ENCODE results near the gene MAML2. TPM values are rescaled to one million over a fixed set of nuclear protein-coding genes. Genes with fewer than 3 reads are reported as not detected.

MAML2 gene
- total and polyA plus RNA-seq, 4 donors = 0.56 to 2.1 (median 1.4) TPM

DNA sequence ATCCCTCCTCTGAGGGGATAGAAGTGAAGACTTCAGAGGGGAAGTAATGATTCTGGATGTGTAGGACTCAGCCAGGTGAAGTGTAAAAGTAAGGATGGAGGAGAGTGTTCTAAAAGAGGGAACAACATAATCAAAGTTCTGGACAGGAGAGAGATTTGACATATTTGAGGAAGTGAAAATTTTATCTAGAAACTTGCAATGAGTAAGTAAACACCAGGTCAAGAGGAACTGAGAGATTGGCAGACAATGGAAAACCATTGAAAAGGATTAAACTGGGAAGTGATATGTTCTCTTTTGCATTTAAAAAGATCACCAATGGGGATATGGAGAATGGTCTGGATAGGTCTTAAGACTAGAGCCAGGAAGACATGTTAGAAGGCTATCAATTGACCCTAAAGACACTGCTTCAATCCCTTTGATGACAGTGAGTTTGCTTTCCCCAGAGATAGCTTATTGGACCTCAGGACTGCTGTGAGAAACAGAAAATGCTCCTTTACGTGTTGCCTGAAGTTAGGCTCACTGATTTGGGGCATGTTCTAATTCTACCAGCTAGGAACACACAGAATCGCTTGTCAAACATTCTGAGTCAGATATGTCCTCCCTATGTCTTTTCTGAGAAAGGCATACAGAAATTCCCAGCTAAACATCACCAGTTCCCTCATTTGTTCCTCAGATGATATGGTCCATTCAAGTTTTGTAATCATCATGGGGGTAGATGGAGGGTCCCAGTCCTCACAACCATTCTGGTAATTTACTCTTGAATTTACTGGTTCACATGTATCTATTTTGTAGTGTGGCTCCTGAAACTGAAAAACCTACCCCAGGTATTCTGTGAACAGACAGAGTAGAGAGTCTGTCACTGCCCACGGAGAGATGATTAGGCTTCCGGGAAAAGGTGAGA is 144.9 kb downstream of the MAML2 start:
- Histone ChIP-seq H3K27ac (ENCODE audit: low read depth in 1 of 2, low read length in 2 of 2) (no peak overlapping the region), H3K4me3 (ENCODE audit: low read depth in 1 of 3, low read length in 3 of 3) (no peak overlapping the region), H3K27me3 (ENCODE audit: control insufficient read depth in 4 of 4, insufficient read depth in 4 of 4, low read length in 3 of 4) (peaks cover 0 to 2% (median 0%) of the 10 kb centered on the region in 4 donors), H3K36me3 (ENCODE audit: control insufficient read depth in 4 of 4, insufficient read depth in 3 of 4, low read depth in 1 of 4, low read length in 3 of 4) (no peaks in the 10 kb centered on the region), H3K4me1 (ENCODE audit: control insufficient read depth in 4 of 4, insufficient read depth in 4 of 4, low read length in 3 of 4) (peaks cover 0 to 4% (median 1%) of the 10 kb centered on the region in 4 donors), H3K9me3 (ENCODE audit: control insufficient read depth in 4 of 4, low read length in 3 of 4) (no peaks in the 10 kb centered on the region), H3K9ac (ENCODE audit: low read depth in 1 of 2, low read length in 2 of 2) (no peak overlapping the region)
- TF ChIP-seq, protein P1, sequence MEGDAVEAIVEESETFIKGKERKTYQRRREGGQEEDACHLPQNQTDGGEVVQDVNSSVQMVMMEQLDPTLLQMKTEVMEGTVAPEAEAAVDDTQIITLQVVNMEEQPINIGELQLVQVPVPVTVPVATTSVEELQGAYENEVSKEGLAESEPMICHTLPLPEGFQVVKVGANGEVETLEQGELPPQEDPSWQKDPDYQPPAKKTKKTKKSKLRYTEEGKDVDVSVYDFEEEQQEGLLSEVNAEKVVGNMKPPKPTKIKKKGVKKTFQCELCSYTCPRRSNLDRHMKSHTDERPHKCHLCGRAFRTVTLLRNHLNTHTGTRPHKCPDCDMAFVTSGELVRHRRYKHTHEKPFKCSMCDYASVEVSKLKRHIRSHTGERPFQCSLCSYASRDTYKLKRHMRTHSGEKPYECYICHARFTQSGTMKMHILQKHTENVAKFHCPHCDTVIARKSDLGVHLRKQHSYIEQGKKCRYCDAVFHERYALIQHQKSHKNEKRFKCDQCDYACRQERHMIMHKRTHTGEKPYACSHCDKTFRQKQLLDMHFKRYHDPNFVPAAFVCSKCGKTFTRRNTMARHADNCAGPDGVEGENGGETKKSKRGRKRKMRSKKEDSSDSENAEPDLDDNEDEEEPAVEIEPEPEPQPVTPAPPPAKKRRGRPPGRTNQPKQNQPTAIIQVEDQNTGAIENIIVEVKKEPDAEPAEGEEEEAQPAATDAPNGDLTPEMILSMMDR (IDR thresholded peaks at IDR 0.05; ENCODE audit: low read depth, low read length, missing input control) = no peak
- TF ChIP-seq FOXA1 (IDR thresholded peaks at IDR 0.05) = no peak
- no peak for TF ChIP-seq NR2F2 (IDR thresholded peaks at IDR 0.05)
- no peak for TF ChIP-seq FOXA2 (IDR thresholded peaks at IDR 0.05)
- TF ChIP-seq RXRA (IDR thresholded peaks at IDR 0.05) = no peak
- no peak for TF ChIP-seq RAD21 (IDR thresholded peaks at IDR 0.05)
- no peak for DNase-seq (ENCODE audit: low spot score)
- WGBS = 84% methylated on average over 4 of the region's 4 CpGs

DNA sequence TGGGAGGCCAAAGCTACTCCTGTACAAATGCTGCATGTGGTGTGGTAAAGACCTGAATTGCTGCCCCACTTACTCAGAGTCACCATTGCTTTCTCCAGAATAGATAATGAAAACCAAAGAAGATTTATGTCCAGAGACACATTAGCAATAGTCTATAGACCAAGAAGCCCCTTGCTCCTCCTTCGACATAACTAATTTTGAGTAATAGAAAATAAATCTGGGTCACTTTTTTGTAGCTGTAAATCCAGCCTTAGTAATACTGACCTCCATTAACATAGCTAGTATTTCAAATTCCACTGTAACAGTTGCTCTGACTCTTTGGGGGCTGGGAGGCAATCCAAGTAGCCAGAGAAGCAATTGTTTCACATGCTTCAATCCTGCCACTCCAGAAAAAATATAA is 145.9 kb downstream of the MAML2 start:
- WGBS = 88% methylated on average over 1 of the region's 1 CpG
- Histone ChIP-seq H3K27me3 (ENCODE audit: control insufficient read depth in 4 of 4, insufficient read depth in 4 of 4, low read length in 3 of 4) (peaks cover 0 to 2% (median 0%) of the 10 kb centered on the region in 4 donors), H3K27ac (ENCODE audit: low read depth in 1 of 2, low read length in 2 of 2) (no peak overlapping the region), H3K9me3 (ENCODE audit: control insufficient read depth in 4 of 4, low read length in 3 of 4) (no peaks in the 10 kb centered on the region), H3K4me3 (ENCODE audit: low read depth in 1 of 3, low read length in 3 of 3) (no peak overlapping the region), H3K36me3 (ENCODE audit: control insufficient read depth in 4 of 4, insufficient read depth in 3 of 4, low read depth in 1 of 4, low read length in 3 of 4) (no peaks in the 10 kb centered on the region), H3K9ac (ENCODE audit: low read depth in 1 of 2, low read length in 2 of 2) (no peak overlapping the region), H3K4me1 (ENCODE audit: control insufficient read depth in 4 of 4, insufficient read depth in 4 of 4, low read length in 3 of 4) (peaks cover 0 to 4% (median 1%) of the 10 kb centered on the region in 4 donors)
- TF ChIP-seq, protein P2, sequence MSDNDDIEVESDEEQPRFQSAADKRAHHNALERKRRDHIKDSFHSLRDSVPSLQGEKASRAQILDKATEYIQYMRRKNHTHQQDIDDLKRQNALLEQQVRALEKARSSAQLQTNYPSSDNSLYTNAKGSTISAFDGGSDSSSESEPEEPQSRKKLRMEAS (IDR thresholded peaks at IDR 0.05) = no peak
- no peak for TF ChIP-seq TAF1 (conservative IDR thresholded peaks at IDR 0.05)
- no peak for TF ChIP-seq YY1 (IDR thresholded peaks at IDR 0.05)
- TF ChIP-seq, protein P3, sequence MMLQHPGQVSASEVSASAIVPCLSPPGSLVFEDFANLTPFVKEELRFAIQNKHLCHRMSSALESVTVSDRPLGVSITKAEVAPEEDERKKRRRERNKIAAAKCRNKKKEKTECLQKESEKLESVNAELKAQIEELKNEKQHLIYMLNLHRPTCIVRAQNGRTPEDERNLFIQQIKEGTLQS (IDR thresholded peaks at IDR 0.05) = no peak
- no peak for TF ChIP-seq NR2F2 (IDR thresholded peaks at IDR 0.05)
- TF ChIP-seq JUND (IDR thresholded peaks at IDR 0.05) = no peak
- no peak for TF ChIP-seq SP1 (IDR thresholded peaks at IDR 0.05)
- TF ChIP-seq HNF4A (conservative IDR thresholded peaks at IDR 0.05) = no peak
- TF ChIP-seq RAD21 (IDR thresholded peaks at IDR 0.05) = no peak
- TF ChIP-seq, protein P4, sequence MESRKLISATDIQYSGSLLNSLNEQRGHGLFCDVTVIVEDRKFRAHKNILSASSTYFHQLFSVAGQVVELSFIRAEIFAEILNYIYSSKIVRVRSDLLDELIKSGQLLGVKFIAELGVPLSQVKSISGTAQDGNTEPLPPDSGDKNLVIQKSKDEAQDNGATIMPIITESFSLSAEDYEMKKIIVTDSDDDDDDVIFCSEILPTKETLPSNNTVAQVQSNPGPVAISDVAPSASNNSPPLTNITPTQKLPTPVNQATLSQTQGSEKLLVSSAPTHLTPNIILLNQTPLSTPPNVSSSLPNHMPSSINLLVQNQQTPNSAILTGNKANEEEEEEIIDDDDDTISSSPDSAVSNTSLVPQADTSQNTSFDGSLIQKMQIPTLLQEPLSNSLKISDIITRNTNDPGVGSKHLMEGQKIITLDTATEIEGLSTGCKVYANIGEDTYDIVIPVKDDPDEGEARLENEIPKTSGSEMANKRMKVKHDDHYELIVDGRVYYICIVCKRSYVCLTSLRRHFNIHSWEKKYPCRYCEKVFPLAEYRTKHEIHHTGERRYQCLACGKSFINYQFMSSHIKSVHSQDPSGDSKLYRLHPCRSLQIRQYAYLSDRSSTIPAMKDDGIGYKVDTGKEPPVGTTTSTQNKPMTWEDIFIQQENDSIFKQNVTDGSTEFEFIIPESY (IDR thresholded peaks at IDR 0.05) = no peak
- no peak for TF ChIP-seq GABPA (IDR thresholded peaks at IDR 0.05 in 1 of 2, conservative IDR thresholded peaks at IDR 0.05 in 1 of 2)
- TF ChIP-seq, protein P1 (IDR thresholded peaks at IDR 0.05; ENCODE audit: low read depth, low read length, missing input control) = no peak
- TF ChIP-seq FOXA1 (IDR thresholded peaks at IDR 0.05) = no peak
- no peak for TF ChIP-seq FOXA2 (IDR thresholded peaks at IDR 0.05)
- TF ChIP-seq, protein P5, sequence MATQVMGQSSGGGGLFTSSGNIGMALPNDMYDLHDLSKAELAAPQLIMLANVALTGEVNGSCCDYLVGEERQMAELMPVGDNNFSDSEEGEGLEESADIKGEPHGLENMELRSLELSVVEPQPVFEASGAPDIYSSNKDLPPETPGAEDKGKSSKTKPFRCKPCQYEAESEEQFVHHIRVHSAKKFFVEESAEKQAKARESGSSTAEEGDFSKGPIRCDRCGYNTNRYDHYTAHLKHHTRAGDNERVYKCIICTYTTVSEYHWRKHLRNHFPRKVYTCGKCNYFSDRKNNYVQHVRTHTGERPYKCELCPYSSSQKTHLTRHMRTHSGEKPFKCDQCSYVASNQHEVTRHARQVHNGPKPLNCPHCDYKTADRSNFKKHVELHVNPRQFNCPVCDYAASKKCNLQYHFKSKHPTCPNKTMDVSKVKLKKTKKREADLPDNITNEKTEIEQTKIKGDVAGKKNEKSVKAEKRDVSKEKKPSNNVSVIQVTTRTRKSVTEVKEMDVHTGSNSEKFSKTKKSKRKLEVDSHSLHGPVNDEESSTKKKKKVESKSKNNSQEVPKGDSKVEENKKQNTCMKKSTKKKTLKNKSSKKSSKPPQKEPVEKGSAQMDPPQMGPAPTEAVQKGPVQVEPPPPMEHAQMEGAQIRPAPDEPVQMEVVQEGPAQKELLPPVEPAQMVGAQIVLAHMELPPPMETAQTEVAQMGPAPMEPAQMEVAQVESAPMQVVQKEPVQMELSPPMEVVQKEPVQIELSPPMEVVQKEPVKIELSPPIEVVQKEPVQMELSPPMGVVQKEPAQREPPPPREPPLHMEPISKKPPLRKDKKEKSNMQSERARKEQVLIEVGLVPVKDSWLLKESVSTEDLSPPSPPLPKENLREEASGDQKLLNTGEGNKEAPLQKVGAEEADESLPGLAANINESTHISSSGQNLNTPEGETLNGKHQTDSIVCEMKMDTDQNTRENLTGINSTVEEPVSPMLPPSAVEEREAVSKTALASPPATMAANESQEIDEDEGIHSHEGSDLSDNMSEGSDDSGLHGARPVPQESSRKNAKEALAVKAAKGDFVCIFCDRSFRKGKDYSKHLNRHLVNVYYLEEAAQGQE (IDR thresholded peaks at IDR 0.05) = no peak
- no peak for TF ChIP-seq EGR1 (IDR thresholded peaks at IDR 0.05; ENCODE audit: low read depth in 2 of 2)
- TF ChIP-seq RXRA (IDR thresholded peaks at IDR 0.05) = no peak
- no peak for TF ChIP-seq HNF4G (IDR thresholded peaks at IDR 0.05)
- no peak for DNase-seq (ENCODE audit: low spot score)

Data from liver (tissue), 9 donors.